Vagina (tissue), 2 donors: Measurements from ENCODE around the gene TSPAN5. TPM values are rescaled to one million over a fixed set of nuclear protein-coding genes. Genes with fewer than 3 reads are reported as not detected.
A peak's percentile ranks its signal among the peaks of the same experiment; 100 is the strongest.

Experiments used
- DNase-seq, 2 donors: peaks; one replicate each; pipeline ENCODE4 v3.0.0-alpha.2; 2017; ENCODE audit errors: extremely low spot score in 2 of 2
- H3K27ac ChIP-seq: fragments of 200-600 bp; sonication (generic); one replicate; pipeline ENCODE4 v1.5.1; 2019
- H3K27me3 ChIP-seq: fragments of 200-600 bp; sonication (generic); one replicate; pipeline ENCODE4 v1.5.1; 2019
- H3K36me3 ChIP-seq, 2 donors: fragments of 200-600 bp; sonication (generic); one replicate each; pipeline ENCODE4 v1.5.1; 2017 to 2019
- H3K4me1 ChIP-seq: fragments of 200-600 bp; sonication (generic); one replicate; pipeline ENCODE4 v1.5.1; 2019
- H3K4me3 ChIP-seq, 2 donors: fragments of 200-600 bp; sonication (generic); 1 replicate in 1 of 2; 2 replicates in 1 of 2; pipeline ENCODE4 v1.5.1; 2016 to 2019
- H3K9me3 ChIP-seq: fragments of 200-600 bp; sonication (generic); one replicate; pipeline ENCODE4 v1.5.1; 2019
- POLR2A ChIP-seq, 2 donors: fragments of 450-650 bp; IDR thresholded peaks; one replicate each; pipeline ENCODE4 v1.6.1; 2017; ENCODE audit warnings: antibody characterized with exemption in 2 of 2, mild to moderate bottlenecking in 2 of 2, moderate library complexity in 2 of 2
- POLR2AphosphoS5 ChIP-seq, 2 donors: sonication (generic); formaldehyde crosslinking; IDR thresholded peaks; one replicate each; pipeline ENCODE4 v1.9.0; 2017; ENCODE audit warnings: antibody characterized with exemption in 2 of 2, mild to moderate bottlenecking in 2 of 2, low read depth in 1 of 2; ENCODE audit not compliant: insufficient read depth in 1 of 2
- intact Hi-C: fragments of 100-400 bp; cut with DNase I; formaldehyde crosslinking; loops from one replicate; pipeline ENCODE4 v1.15.1; 2023
- total RNA-seq: library from RNA; depleted of rRNA; stranded (reverse); fragments of >200 nt; gene quantifications from one replicate; pipeline ENCODE4 v1.2.3, GENCODE V29; 2016
- TF ChIP-seq, protein P1 (sequence below), 3 experiments: fragments of 450-650 bp in 2 of 3; fragments of 200-600 bp in 1 of 3; sonication (generic) in 1 of 3; IDR thresholded peaks; one replicate each; pipeline ENCODE4 v1.5.1; 2017 to 2019; ENCODE audit warnings: antibody characterized with exemption in 3 of 3, mild to moderate bottlenecking in 2 of 3, moderate library complexity in 2 of 3

TSPAN5 gene
- total RNA-seq, 1 donor from 2014 or later: 15.5 TPM

DNA sequence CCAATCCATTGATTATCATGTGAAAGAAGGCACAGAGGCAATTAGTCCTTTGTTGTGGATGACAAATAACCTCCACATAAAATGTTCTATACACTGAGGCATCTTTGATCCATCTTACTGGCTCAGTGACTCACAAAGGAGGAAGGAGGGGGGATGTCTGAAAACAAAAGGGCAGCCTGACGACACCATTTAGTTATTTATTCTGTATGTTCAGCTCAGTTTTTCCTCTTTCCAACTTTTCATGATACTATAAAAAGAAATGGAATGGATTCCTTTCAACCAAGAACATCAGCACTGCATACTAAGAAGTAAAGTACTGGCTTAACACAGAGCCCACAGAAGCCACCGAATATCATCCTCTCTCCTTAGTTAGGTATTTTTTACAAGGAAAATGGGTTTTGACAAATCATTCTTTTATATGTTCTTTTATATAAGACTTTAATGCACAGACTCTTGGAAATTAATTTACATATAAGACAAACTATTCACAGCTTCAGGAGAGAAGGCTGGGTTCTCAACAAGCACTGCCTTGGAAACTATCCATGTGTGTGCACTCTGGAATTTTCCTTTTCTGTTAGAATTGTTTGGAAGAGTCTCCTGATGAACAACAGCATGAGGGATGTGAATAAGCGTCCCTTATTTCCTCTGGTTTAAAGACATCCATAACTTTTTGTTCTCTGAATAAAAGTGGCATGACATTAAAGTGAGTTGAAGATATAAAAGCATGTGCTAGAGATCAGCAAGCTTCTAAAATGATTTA lies 135.6 kb downstream of the TSPAN5 start:
- Histone ChIP-seq H3K27ac (peak overlapping the region; percentile 17), H3K27me3 (no peaks in the 10 kb centered on the region), H3K4me1 (peaks cover 43% of the 10 kb centered on the region), H3K4me3 (no peak overlapping the region), H3K9me3 (no peaks in the 10 kb centered on the region), H3K36me3 (no peaks in the 10 kb centered on the region)
- intact Hi-C loops: no loop called here
- DNase-seq: no peak
- TF ChIP-seq, protein P1, sequence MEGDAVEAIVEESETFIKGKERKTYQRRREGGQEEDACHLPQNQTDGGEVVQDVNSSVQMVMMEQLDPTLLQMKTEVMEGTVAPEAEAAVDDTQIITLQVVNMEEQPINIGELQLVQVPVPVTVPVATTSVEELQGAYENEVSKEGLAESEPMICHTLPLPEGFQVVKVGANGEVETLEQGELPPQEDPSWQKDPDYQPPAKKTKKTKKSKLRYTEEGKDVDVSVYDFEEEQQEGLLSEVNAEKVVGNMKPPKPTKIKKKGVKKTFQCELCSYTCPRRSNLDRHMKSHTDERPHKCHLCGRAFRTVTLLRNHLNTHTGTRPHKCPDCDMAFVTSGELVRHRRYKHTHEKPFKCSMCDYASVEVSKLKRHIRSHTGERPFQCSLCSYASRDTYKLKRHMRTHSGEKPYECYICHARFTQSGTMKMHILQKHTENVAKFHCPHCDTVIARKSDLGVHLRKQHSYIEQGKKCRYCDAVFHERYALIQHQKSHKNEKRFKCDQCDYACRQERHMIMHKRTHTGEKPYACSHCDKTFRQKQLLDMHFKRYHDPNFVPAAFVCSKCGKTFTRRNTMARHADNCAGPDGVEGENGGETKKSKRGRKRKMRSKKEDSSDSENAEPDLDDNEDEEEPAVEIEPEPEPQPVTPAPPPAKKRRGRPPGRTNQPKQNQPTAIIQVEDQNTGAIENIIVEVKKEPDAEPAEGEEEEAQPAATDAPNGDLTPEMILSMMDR (IDR thresholded peaks at IDR 0.05): no peak
- TF ChIP-seq POLR2A (IDR thresholded peaks at IDR 0.05) (no peak), POLR2AphosphoS5 (IDR thresholded peaks at IDR 0.05; ENCODE audit: insufficient read depth in 1 of 2, low read depth in 1 of 2) (no peak)

DNA sequence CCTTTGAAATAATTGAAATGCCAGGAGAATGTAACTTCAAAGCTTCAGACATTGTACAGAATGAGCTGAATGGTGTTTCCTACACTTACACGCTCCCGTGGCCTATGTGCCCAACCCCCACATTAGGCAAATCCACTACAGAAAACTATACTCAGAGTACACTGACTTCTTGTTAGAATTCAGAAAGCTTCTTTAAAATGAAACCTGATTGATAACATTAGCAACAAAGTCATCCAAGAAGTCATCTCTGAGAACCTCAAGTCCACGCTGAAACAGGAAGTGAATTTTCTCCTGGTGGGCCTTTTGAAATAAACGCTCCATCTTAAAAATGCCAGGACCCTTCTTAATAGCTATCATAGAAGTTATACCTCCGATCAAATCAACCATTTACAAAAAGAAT lies 136.3 kb downstream of the TSPAN5 start:
- DNase-seq: no peak
- H3K27ac ChIP-seq: no peak overlapping the region
- no peaks in the 10 kb centered on the region for H3K36me3 ChIP-seq
- intact Hi-C loops: no loop called here
- H3K27me3 ChIP-seq: no peaks in the 10 kb centered on the region
- TF ChIP-seq, protein P1 (IDR thresholded peaks at IDR 0.05): no peak
- TF ChIP-seq POLR2AphosphoS5 (IDR thresholded peaks at IDR 0.05; ENCODE audit: insufficient read depth in 1 of 2, low read depth in 1 of 2): no peak
- TF ChIP-seq POLR2A (IDR thresholded peaks at IDR 0.05): no peak
- H3K4me1 ChIP-seq: peaks cover 50% of the 10 kb centered on the region
- H3K9me3 ChIP-seq: no peaks in the 10 kb centered on the region
- no peak overlapping the region for H3K4me3 ChIP-seq

- H3K27me3 ChIP-seq: no peaks in the 10 kb centered on the region
- no peak for DNase-seq
- H3K36me3 ChIP-seq: no peaks in the 10 kb centered on the region
- TF ChIP-seq POLR2AphosphoS5 (IDR thresholded peaks at IDR 0.05; ENCODE audit: insufficient read depth in 1 of 2, low read depth in 1 of 2): no peak
- no peak for TF ChIP-seq POLR2A (IDR thresholded peaks at IDR 0.05)
- TF ChIP-seq, protein P1 (IDR thresholded peaks at IDR 0.05): no peak
- intact Hi-C loops: no loop called here
- peaks cover 54% of the 10 kb centered on the region for H3K4me1 ChIP-seq
- H3K27ac ChIP-seq: no peak overlapping the region
- H3K4me3 ChIP-seq: no peak overlapping the region
- no peaks in the 10 kb centered on the region for H3K9me3 ChIP-seq
Measured at GRCh38 chr4:98521486-98521885, 136.9 kb downstream of the TSPAN5 start.

DNA sequence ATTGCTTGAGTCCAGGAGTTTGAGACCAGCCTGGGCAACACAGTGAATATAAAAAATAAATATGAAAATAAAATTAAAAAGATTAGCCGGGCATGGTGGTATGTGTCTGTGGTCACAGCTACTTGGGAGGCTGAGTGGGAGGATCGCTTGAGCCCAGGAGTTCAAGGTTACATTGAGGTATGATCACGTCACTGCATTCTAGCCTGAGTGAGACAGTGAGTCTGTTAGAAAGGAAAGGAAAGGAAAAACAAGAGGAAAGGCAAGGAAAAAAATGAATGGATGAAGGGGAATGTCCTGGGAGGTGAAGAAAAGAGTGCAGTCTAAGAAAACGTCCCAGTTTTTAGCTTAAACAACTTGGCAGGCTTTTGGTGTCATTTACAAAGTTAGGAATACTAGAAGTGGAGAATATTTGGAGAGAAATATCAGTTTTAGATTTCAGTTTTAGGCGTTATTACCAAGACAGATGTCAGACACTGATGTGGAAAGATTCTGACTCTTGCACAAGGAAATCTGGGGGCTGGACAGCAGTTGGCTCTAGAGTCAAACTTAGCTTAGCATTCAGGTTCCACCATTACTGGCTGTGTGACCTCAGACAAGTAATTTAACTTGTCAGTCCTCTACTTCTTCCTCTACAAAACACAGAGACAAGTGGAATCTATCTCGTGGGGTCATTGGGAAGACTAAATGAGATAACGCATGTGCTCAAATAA lies 139.0 kb downstream of the TSPAN5 start:
- Histone ChIP-seq H3K4me3 (no peak overlapping the region), H3K4me1 (peaks cover 67% of the 10 kb centered on the region), H3K27ac (peak overlapping the region; percentile 26), H3K27me3 (no peaks in the 10 kb centered on the region), H3K36me3 (no peaks in the 10 kb centered on the region), H3K9me3 (no peaks in the 10 kb centered on the region)
- TF ChIP-seq, protein P1 (IDR thresholded peaks at IDR 0.05): no peak
- TF ChIP-seq POLR2A (IDR thresholded peaks at IDR 0.05): no peak
- no peak for TF ChIP-seq POLR2AphosphoS5 (IDR thresholded peaks at IDR 0.05; ENCODE audit: insufficient read depth in 1 of 2, low read depth in 1 of 2)
- intact Hi-C loops: no loop called here
- DNase-seq: no peak
